ENCODE data around the gene GABBR2. TPM values are rescaled to one million over a fixed set of nuclear protein-coding genes. Genes with fewer than 3 reads are reported as not detected.

Gene GABBR2
- total RNA-seq, 2 experiments from 2014 or later = not detected

DNA sequence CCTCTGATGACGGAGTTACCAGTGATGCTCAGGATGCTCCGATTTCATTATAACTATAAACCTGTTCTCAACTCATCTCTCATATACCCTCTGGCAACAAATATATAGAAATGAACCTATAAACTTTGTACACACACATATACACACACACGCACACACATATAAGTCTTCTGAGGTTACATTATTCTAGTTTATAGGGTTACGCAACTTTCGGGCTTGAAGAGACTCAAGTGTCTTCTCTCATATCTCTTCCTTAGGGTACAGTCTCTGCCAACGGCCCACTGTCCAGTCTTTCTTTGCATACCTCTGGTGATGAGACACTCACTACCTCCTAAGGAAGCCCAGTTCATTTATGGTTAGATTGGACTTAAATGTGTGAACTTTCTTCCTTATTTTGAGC lies 383.9 kb downstream of the GABBR2 start:
- intact Hi-C loops (cut with micrococcal nuclease) = no loop called here

DNA sequence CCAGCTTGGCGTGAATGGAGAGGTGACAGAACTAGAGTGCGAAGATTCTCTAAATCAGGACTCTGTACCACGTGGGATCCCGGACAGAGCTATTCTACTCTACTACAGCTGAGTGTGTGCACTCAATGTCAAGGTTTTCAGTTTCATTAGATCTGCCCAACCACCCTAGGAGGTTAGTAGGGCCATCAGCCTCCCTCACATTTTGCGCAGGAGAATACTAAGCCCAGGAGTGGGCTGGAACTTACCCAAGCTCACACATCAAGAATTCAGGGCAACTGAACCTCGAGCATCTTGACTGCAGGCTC lies 385.0 kb downstream of the GABBR2 start:
- H3K4me3 Mint-ChIP-seq = no peak overlapping the region
- no peaks in the 10 kb centered on the region for H3K9me3 Mint-ChIP-seq
- H3K4me1 Mint-ChIP-seq (ENCODE audit: low read depth) = peaks cover 4% of the 10 kb centered on the region
- H3K36me3 Mint-ChIP-seq = no peaks in the 10 kb centered on the region
- intact Hi-C loops (cut with micrococcal nuclease) = no loop called here
- ChIA-PET POLR2A (no interaction called here), CTCF (no interaction called here)
- DNase-seq = no peak
- H3K27me3 Mint-ChIP-seq = no peaks in the 10 kb centered on the region
- no peak overlapping the region for H3K27ac Mint-ChIP-seq

More for the DNA sequence above, 383.9 kb downstream of the GABBR2 start:
- no peaks in the 10 kb centered on the region for H3K27me3 Mint-ChIP-seq
- no peak overlapping the region for H3K4me3 Mint-ChIP-seq
- H3K27ac Mint-ChIP-seq = no peak overlapping the region
- peaks cover 4% of the 10 kb centered on the region for H3K4me1 Mint-ChIP-seq (ENCODE audit: low read depth)
- DNase-seq = no peak
- CTCF ChIA-PET = no interaction called here
- no peaks in the 10 kb centered on the region for H3K9me3 Mint-ChIP-seq
- POLR2A ChIA-PET = no interaction called here
- H3K36me3 Mint-ChIP-seq = no peaks in the 10 kb centered on the region

DNA sequence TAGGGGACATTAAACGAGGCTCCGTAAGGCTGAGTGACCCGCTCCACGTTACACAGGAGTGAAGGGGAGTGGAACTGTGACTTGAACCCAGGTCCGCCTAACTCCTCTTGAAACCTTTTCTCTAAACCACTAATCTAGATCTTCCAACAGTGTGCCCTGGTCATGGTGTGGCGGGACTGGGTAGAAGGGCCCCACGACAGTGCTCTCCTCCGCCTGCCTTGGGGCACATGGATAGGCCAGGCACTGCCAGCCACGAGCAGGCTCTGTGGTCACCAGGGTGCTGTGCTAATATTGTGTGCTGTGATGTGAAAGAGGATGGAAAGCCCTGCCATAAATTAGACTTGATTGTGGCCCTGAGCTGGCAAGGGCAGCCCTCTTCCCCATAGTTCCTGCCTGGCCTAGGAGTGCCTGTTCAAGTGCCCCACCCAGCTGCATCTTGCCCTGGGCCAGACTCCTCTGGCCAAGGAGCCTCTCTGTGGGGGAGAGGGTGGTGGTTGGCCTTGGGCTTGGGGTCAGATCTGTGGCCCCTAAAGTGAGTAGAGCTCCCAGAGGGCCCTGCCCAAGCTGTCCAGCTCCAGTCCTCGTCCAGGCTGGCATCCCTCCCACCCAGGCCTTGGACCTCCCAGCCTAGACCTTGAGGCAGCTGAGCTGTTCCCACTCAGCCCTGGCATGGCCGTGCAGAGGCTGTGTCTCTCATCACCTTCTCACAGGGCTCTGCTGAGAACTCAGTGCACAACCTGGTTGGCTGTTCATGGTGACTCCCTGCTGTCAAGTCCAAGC lies 385.5 kb downstream of the GABBR2 start:
- ChIA-PET POLR2A (no interaction called here), CTCF (no interaction called here)
- Mint-ChIP-seq H3K27me3 (no peaks in the 10 kb centered on the region), H3K36me3 (no peaks in the 10 kb centered on the region), H3K27ac (no peak overlapping the region), H3K4me3 (no peak overlapping the region), H3K4me1 (ENCODE audit: low read depth) (peaks cover 4% of the 10 kb centered on the region), H3K9me3 (no peaks in the 10 kb centered on the region)
- intact Hi-C loops (cut with micrococcal nuclease) = no loop called here
- no peak for DNase-seq

DNA sequence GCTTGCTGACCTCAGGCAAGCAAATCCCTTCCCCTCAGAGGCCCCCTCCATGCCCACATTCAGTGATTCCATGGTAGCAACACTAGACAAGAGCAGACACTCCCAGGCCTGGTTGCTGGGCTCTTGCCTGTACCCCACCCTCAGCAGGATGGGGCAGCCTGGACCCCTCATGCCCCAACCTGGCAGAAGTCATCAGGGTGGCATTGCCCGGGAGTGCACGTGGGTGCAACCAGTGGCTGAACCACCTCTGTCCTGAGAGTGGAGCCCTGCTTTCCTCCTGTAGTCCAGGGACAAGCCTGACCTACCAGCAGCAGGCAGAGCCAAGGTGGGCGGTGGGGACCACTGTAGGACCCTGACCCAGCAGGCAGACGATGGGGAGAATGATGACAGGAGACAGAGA lies 387.5 kb downstream of the GABBR2 start:
- ChIA-PET CTCF (no interaction called here), POLR2A (no interaction called here)
- Mint-ChIP-seq H3K9me3 (no peaks in the 10 kb centered on the region), H3K27me3 (no peaks in the 10 kb centered on the region), H3K4me1 (ENCODE audit: low read depth) (peaks cover 4% of the 10 kb centered on the region), H3K36me3 (no peaks in the 10 kb centered on the region), H3K4me3 (no peak overlapping the region), H3K27ac (no peak overlapping the region)
- intact Hi-C loops (cut with micrococcal nuclease) = no loop called here
- no peak for DNase-seq

DNA sequence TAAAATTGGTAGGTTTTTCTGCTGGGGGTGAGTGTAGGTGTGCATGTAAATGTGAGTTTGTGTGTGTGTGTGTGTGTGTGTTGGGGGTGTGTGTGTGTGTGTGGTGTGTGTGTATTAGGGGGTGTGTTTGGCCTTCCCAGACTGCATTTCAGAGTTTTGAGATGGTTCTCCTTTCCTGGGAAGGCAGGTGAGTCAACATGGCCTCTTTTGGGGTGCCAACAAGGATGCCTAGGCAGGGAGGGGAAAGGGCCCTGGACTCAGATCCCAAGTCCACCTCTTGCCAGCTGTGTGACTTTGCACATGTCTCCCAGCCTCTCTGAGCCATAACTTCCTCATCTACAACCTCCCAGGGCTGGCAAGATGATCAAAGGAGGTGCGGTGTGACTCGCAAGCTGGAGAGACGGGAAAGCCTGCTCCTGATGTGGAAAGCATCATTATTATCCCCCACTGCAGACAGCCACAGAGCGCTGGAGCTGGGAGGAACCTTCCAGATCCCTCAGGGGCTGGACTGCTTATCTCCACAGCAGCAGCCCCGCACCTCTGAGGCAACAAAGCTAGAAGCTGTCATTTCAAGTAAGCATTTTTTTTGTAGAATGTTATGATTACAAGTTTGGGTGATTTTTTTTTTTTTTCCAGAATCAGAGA lies 389.8 kb downstream of the GABBR2 start:
- intact Hi-C loops (cut with micrococcal nuclease) = no loop called here
- no peaks in the 10 kb centered on the region for H3K36me3 Mint-ChIP-seq
- CTCF ChIA-PET = no interaction called here
- no peak overlapping the region for H3K27ac Mint-ChIP-seq
- POLR2A ChIA-PET = no interaction called here
- H3K9me3 Mint-ChIP-seq = no peaks in the 10 kb centered on the region
- H3K27me3 Mint-ChIP-seq = no peaks in the 10 kb centered on the region
- H3K4me1 Mint-ChIP-seq (ENCODE audit: low read depth) = no peaks in the 10 kb centered on the region
- DNase-seq = no peak
- no peak overlapping the region for H3K4me3 Mint-ChIP-seq

DNA sequence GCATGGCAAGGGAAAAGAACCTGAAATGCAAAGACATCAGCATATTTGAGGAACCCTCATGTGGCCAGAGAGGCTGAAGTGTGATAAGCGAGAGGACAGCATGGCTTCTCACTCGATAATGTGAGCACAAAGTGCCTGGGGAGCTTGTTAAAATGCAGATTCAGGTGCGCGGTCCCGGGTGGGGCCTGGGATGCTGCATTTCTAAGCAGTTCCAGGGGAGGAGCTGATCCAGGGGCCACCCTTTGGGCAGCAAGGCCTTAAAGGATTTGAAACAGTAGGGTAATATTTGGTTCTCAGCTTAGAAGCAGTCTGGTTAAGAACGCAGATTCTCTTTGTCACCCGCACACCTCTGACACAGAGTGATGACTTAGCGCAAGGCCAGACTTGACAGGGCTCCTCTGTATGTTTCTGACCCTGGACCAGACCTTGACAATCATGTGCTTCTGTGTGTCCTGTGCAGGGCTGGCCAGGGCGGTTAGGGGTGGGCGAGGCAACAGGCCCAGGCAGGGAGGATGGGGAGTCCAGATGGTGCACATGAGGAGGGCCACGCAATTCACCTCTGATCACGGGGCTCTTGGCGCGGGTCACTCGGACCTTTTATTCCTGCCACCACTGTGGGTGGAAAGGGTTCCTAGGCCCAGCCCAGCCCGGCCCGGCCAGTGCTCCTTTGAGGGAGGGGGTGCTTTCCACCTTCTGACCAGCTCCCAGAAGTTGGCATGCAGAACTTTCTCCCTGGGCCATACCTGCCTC lies 390.5 kb downstream of the GABBR2 start:
- intact Hi-C loops (cut with micrococcal nuclease) = no loop called here
- Mint-ChIP-seq H3K4me3 (no peak overlapping the region), H3K4me1 (ENCODE audit: low read depth) (no peaks in the 10 kb centered on the region), H3K36me3 (no peaks in the 10 kb centered on the region), H3K27me3 (no peaks in the 10 kb centered on the region), H3K9me3 (no peaks in the 10 kb centered on the region), H3K27ac (no peak overlapping the region)
- ChIA-PET POLR2A (no interaction called here), CTCF (interaction anchor here (3.4 kb wide), 1 partner anchor 473 kb away, joined by 19 read pairs; no protein-coding TSS in a partner anchor)
- DNase-seq = no peak

DNA sequence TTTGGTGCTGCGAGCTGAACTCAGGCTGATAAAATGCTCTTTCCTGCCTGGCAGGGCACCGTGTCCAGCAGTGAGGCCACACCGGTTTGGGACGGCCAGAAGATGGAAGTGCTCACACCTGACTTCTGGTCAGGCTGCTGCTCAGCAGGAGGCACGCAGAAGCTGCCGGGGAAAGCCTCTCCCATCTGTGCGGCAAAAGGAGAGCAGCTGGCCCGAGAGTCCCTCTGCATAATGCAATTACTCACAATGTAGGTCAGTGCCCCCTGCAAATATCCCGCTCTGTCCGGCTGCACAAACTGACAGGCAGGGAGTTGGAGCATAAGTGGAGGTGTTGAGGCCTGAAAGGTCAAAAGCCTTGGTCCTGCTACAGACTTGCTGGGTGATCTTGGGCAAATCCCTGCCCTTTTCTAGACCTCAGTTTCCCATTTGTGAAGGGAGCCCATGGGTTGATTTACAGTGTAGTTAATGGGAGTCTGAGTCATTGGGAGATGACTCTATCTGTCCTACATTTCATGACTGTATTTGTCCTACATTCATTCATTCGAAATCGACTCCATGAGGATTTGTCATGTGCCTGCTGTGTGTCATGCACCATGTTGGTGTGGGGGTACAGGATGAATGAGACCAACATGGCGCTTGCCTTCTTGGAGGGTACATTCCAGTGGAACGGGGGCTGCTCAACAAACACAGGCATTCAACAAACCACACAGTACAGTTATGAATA lies 391.4 kb downstream of the GABBR2 start:
- intact Hi-C loops (cut with micrococcal nuclease) = no loop called here
- POLR2A ChIA-PET = no interaction called here
- no peak overlapping the region for H3K27ac Mint-ChIP-seq

DNA sequence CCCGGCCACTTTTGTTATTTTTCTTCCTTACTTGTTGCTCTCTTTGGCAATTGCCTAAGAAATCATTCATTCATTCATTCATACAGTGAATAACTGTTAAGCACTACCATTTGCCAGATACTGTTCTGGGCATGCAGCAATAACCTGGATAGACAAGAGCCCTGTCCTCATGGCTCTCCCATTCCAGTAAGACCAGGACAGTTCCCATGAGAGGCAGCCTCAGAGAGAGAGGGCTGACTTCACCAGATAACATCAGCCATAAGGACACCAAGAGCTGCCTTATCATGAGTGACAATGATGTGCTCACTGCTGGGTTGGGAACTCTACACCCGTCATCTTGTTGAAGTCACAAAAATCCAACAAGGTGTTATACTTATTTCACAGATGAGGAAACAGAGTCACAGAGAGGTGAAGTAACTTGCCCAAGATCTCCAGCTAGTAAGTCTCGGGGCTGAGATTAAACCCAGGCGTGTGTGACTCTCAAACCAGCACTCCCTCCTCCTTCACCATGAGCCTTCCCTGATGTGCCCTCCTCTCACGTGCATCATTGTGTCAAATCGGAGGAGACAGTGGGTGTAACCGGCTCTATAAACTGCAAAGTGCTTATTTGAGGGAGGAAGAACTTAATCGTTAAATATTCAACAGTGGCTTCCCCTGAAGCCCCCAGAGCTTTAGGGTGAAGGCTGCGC lies 392.1 kb downstream of the GABBR2 start:
- no peak overlapping the region for H3K27ac Mint-ChIP-seq
- CTCF ChIA-PET = interaction anchor here (0.6 to 4.1 kb wide), 8 partner anchors 13 to 475 kb away, joined by 3 to 39 read pairs (median 6); no protein-coding TSS in a partner anchor
- H3K36me3 Mint-ChIP-seq = no peaks in the 10 kb centered on the region
- no peaks in the 10 kb centered on the region for H3K9me3 Mint-ChIP-seq
- DNase-seq = no peak
- no peaks in the 10 kb centered on the region for H3K27me3 Mint-ChIP-seq
- POLR2A ChIA-PET = no interaction called here
- no peak overlapping the region for H3K4me3 Mint-ChIP-seq
- intact Hi-C loops (cut with micrococcal nuclease) = no loop called here
- H3K4me1 Mint-ChIP-seq (ENCODE audit: low read depth) = no peaks in the 10 kb centered on the region

More for the DNA sequence above, 391.4 kb downstream of the GABBR2 start:
- Mint-ChIP-seq H3K36me3 (no peaks in the 10 kb centered on the region), H3K4me1 (ENCODE audit: low read depth) (no peaks in the 10 kb centered on the region), H3K27me3 (no peaks in the 10 kb centered on the region), H3K4me3 (no peak overlapping the region), H3K9me3 (no peaks in the 10 kb centered on the region)
- CTCF ChIA-PET = interaction anchor here (1.5 to 4.1 kb wide), 4 partner anchors 27 to 474 kb away, joined by 4 to 39 read pairs (median 12); no protein-coding TSS in a partner anchor
- no peak for DNase-seq

DNA sequence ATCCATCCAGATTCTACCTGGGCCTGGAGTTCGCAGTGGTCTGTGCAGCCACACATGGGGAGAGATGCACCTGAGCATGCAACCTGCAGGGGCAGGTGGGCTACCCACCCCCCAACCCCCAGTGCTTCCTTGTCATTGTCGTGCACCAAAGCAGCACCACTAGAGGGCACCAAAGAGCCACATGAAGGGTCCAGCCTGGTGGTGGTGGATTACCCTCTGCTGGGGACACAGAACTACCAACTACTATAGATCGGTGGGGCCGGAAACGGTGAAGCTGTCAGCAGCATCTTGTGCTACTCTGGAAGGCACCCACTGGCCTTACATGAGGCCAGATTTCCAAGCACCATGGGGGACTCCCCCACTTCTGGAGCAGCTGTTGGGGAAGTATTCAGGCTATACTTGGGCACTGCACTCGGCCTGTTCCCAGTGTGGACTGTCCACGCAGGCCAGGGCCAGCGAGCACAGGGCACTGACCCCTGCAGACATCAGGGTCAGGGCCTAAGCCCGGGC lies 393.1 kb downstream of the GABBR2 start:
- peak; percentile 85 for DNase-seq
- Mint-ChIP-seq H3K27ac (no peak overlapping the region), H3K36me3 (no peaks in the 10 kb centered on the region), H3K9me3 (no peaks in the 10 kb centered on the region), H3K27me3 (no peaks in the 10 kb centered on the region), H3K4me1 (ENCODE audit: low read depth) (no peaks in the 10 kb centered on the region), H3K4me3 (no peak overlapping the region)
- ChIA-PET POLR2A (no interaction called here), CTCF (interaction anchor here (0.5 to 4.1 kb wide), 12 partner anchors 10 to 522 kb away, joined by 3 to 39 read pairs (median 4); no protein-coding TSS in a partner anchor)
- intact Hi-C loops (cut with micrococcal nuclease) = loop anchor here (1.0 kb wide), 2 partner anchors 461 to 476 kb away; no protein-coding TSS in a partner anchor

DNA sequence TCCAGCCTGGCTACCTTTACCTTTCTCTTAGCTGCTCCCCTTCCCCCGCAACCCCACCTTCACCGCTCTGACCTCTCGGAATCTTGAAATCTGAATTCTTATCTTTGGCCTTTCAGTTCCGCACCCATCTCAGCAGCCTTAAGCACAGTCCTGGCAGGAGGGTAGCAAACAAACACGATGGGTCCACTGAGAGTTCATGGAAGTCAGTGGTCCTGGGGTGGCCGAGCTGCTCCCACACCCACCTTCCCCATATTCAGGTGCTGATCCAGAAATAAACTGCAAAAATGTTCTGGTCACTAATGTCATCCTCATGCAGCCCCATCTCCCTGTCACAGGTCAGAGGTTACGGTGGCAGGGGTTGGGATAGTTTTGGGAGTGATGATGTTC lies 393.7 kb downstream of the GABBR2 start:
- H3K4me1 Mint-ChIP-seq (ENCODE audit: low read depth) = no peaks in the 10 kb centered on the region
- DNase-seq = no peak
- no peak overlapping the region for H3K27ac Mint-ChIP-seq
- ChIA-PET POLR2A (no interaction called here), CTCF (interaction anchor here (0.6 to 4.1 kb wide), 7 partner anchors 9 to 476 kb away, joined by 3 to 39 read pairs (median 4); no protein-coding TSS in a partner anchor)
- intact Hi-C loops (cut with micrococcal nuclease) = loop anchor here (1.0 kb wide), 2 partner anchors 461 to 476 kb away; no protein-coding TSS in a partner anchor
- no peak overlapping the region for H3K4me3 Mint-ChIP-seq
- H3K27me3 Mint-ChIP-seq = no peaks in the 10 kb centered on the region
- no peaks in the 10 kb centered on the region for H3K36me3 Mint-ChIP-seq
- no peaks in the 10 kb centered on the region for H3K9me3 Mint-ChIP-seq

DNA sequence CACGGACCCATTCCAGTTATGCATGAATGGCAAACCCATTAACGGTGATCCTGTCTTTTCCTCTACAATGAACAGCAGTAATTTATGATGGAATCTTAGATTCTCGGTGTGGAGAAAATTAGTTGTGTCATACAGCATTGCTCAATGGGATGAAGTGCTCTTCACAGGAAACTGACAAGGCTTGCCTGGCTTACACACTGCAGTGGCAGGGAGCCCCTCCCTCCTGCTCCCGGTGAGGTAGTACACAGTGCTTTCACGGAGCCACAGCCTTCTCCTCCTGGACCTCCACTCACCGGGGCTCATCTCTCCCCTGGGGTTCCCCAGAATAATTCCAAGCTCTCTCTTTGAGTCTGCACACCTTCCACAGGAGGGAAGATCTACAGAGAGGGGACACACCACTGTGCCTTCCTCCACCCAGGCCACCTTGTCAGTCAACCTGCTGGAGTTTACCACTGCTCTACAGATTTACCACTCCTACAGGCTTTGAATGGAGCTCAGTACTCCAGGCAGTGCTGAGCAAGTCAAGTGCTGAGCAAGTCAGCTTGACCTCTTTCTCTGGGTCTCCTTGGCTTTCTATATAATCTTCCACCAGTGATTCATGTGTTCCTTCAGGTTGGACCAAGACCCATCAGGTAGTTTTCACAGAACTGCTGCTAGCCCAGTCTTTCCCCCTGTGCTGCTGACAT lies 394.2 kb downstream of the GABBR2 start:
- Mint-ChIP-seq H3K27me3 (no peaks in the 10 kb centered on the region), H3K27ac (no peak overlapping the region), H3K4me3 (no peak overlapping the region), H3K9me3 (no peaks in the 10 kb centered on the region), H3K36me3 (no peaks in the 10 kb centered on the region), H3K4me1 (ENCODE audit: low read depth) (no peaks in the 10 kb centered on the region)
- ChIA-PET CTCF (interaction anchor here (0.6 to 4.1 kb wide), 5 partner anchors 51 to 477 kb away, joined by 3 to 39 read pairs (median 4); no protein-coding TSS in a partner anchor), POLR2A (no interaction called here)
- DNase-seq = no peak
- intact Hi-C loops (cut with micrococcal nuclease) = loop anchor here (1.0 kb wide), 2 partner anchors 462 to 477 kb away; no protein-coding TSS in a partner anchor

Data from activated CD4-positive, alpha-beta memory T cell treated with anti-CD3 and anti-CD28 coated beads for 36 hours (primary cell).